ENCODE measurements around the gene SF3B2. TPM values are rescaled to one million over a fixed set of nuclear protein-coding genes. Genes with fewer than 3 reads are reported as not detected.
A peak's percentile ranks its signal among the peaks of the same experiment; 100 is the strongest.

The SF3B2 gene
- polyA plus RNA-seq (2013, experiment 1 of 2) = 150 TPM
- 150 TPM for polyA plus RNA-seq (2013, experiment 2 of 2)

- peaks cover 11% of the 10 kb centered on the region for H3K79me1 ChIP-seq (ENCODE audit: low read length)
- no peaks in the 10 kb centered on the region for H3K27me3 ChIP-seq (ENCODE audit: insufficient read depth, low read length, poor library complexity)
- peak within 1 kb of the TSS; percentile 90 for H3K9ac ChIP-seq (ENCODE audit: low read length)
- WGBS (ENCODE audit: extremely low coverage, insufficient coverage, low lambda C conversion rate) = no CpG with 5 or more reads among the region's 84 CpGs
- peak within 1 kb of the TSS; percentile 97 for H3K18ac ChIP-seq (ENCODE audit: low read length)
- H3K4ac ChIP-seq (ENCODE audit: low read depth, low read length) = peak within 1 kb of the TSS; percentile 92
- peak within 1 kb of the TSS; percentile 87 for H3K4me3 ChIP-seq (ENCODE audit: low read length)
- no peak within 1 kb of the TSS for H2AK5ac ChIP-seq (ENCODE audit: low read length)
- H2BK120ac ChIP-seq (ENCODE audit: low read depth, low read length) = no peak within 1 kb of the TSS
- peak within 1 kb of the TSS; percentile 50 for H3K4me2 ChIP-seq (ENCODE audit: low read length)
- peak within 1 kb of the TSS; percentile 84 for H4K5ac ChIP-seq (ENCODE audit: low read length)
- peak; percentile 100 for DNase-seq
- peak within 1 kb of the TSS; percentile 2 for H3K23ac ChIP-seq (ENCODE audit: low read length)
- peak within 1 kb of the TSS; percentile 98 for H3K27ac ChIP-seq (ENCODE audit: low read depth, low read length)
- H4K8ac ChIP-seq (ENCODE audit: low read depth, low read length) = peak within 1 kb of the TSS; percentile 30
- peak within 1 kb of the TSS; percentile 59 for H2BK5ac ChIP-seq (ENCODE audit: low read length)
- H3K56ac ChIP-seq (ENCODE audit: low read length) = peak within 1 kb of the TSS; percentile 87
- peaks cover 18% of the 10 kb centered on the region for H3K79me2 ChIP-seq (ENCODE audit: control insufficient read depth, insufficient read depth, low read length)
- H2BK15ac ChIP-seq (replicated peaks; ENCODE audit: low read depth) = no peak within 1 kb of the TSS
- peaks cover 9% of the 10 kb centered on the region for H3K36me3 ChIP-seq (ENCODE audit: control insufficient read depth, insufficient read depth, low read length)
- H3K4me1 ChIP-seq (ENCODE audit: control insufficient read depth, low read depth, low read length) = peaks cover 3% of the 10 kb centered on the region
Observed at GRCh38 chr11:66051766-66052663, at the start of gene SF3B2. Gene SF3B2, plus strand, starts transcription at chr11:66052364. Its CDS starts 21 bp downstream, at chr11:66052385.

GRCh38 chr11:66002648-66003225, 49.4 kb upstream of the SF3B2 start:
- Histone ChIP-seq H4K5ac (ENCODE audit: low read length) (no peak overlapping the region), H3K79me1 (ENCODE audit: low read length) (peaks cover 25% of the 10 kb centered on the region), H3K27me3 (ENCODE audit: insufficient read depth, low read length, poor library complexity) (no peaks in the 10 kb centered on the region), H3K27ac (ENCODE audit: low read depth, low read length) (peak overlapping the region; percentile 98), H3K9ac (ENCODE audit: low read length) (peak overlapping the region; percentile 98), H3K79me2 (ENCODE audit: control insufficient read depth, insufficient read depth, low read length) (peaks cover 21% of the 10 kb centered on the region), H2AK5ac (ENCODE audit: low read length) (no peak overlapping the region), H3K4ac (ENCODE audit: low read depth, low read length) (peak overlapping the region; percentile 75), H3K23ac (ENCODE audit: low read length) (no peak overlapping the region), H2BK120ac (ENCODE audit: low read depth, low read length) (no peak overlapping the region), H3K18ac (ENCODE audit: low read length) (peak overlapping the region; percentile 78), H2BK15ac (replicated peaks; ENCODE audit: low read depth) (no peak overlapping the region), H3K4me3 (ENCODE audit: low read length) (peak overlapping the region; percentile 96), H3K36me3 (ENCODE audit: control insufficient read depth, insufficient read depth, low read length) (peaks cover 18% of the 10 kb centered on the region), H3K56ac (ENCODE audit: low read length) (peak overlapping the region; percentile 98), H3K4me2 (ENCODE audit: low read length) (peak overlapping the region; percentile 41), H3K4me1 (ENCODE audit: control insufficient read depth, low read depth, low read length) (peaks cover 10% of the 10 kb centered on the region), H4K8ac (ENCODE audit: low read depth, low read length) (no peak overlapping the region), H2BK5ac (ENCODE audit: low read length) (peak overlapping the region; percentile 45)
- DNase-seq = peak; percentile 40
- no CpG with 5 or more reads among the region's 40 CpGs for WGBS (ENCODE audit: extremely low coverage, insufficient coverage, low lambda C conversion rate)

- Histone ChIP-seq H2BK120ac (ENCODE audit: low read depth, low read length) (no peak overlapping the region), H2AK5ac (ENCODE audit: low read length) (no peak overlapping the region), H3K23ac (ENCODE audit: low read length) (no peak overlapping the region), H4K5ac (ENCODE audit: low read length) (no peak overlapping the region), H3K18ac (ENCODE audit: low read length) (no peak overlapping the region), H2BK5ac (ENCODE audit: low read length) (no peak overlapping the region), H3K79me2 (ENCODE audit: control insufficient read depth, insufficient read depth, low read length) (peaks cover 21% of the 10 kb centered on the region), H2BK15ac (replicated peaks; ENCODE audit: low read depth) (no peak overlapping the region), H3K9ac (ENCODE audit: low read length) (peak overlapping the region; percentile 98), H3K27me3 (ENCODE audit: insufficient read depth, low read length, poor library complexity) (no peaks in the 10 kb centered on the region), H3K4ac (ENCODE audit: low read depth, low read length) (no peak overlapping the region), H3K56ac (ENCODE audit: low read length) (peak overlapping the region; percentile 98), H3K36me3 (ENCODE audit: control insufficient read depth, insufficient read depth, low read length) (peaks cover 15% of the 10 kb centered on the region), H4K8ac (ENCODE audit: low read depth, low read length) (no peak overlapping the region), H3K4me1 (ENCODE audit: control insufficient read depth, low read depth, low read length) (peaks cover 10% of the 10 kb centered on the region), H3K27ac (ENCODE audit: low read depth, low read length) (no peak overlapping the region), H3K4me3 (ENCODE audit: low read length) (no peak overlapping the region), H3K4me2 (ENCODE audit: low read length) (peak overlapping the region; percentile 41), H3K79me1 (ENCODE audit: low read length) (peaks cover 25% of the 10 kb centered on the region)
- DNase-seq = no peak
- WGBS (ENCODE audit: extremely low coverage, insufficient coverage, low lambda C conversion rate) = no CpG with 5 or more reads among the region's 6 CpGs
Observed at GRCh38 chr11:66003291-66003690, 48.9 kb upstream of the SF3B2 start.

- H3K18ac ChIP-seq (ENCODE audit: low read length) = no peak overlapping the region
- H3K4ac ChIP-seq (ENCODE audit: low read depth, low read length) = no peak overlapping the region
- peaks cover 23% of the 10 kb centered on the region for H3K79me1 ChIP-seq (ENCODE audit: low read length)
- no peak overlapping the region for H3K9ac ChIP-seq (ENCODE audit: low read length)
- no peak overlapping the region for H3K4me3 ChIP-seq (ENCODE audit: low read length)
- H3K4me2 ChIP-seq (ENCODE audit: low read length) = no peak overlapping the region
- no peaks in the 10 kb centered on the region for H3K27me3 ChIP-seq (ENCODE audit: insufficient read depth, low read length, poor library complexity)
- no peak overlapping the region for H4K8ac ChIP-seq (ENCODE audit: low read depth, low read length)
- H3K79me2 ChIP-seq (ENCODE audit: control insufficient read depth, insufficient read depth, low read length) = peaks cover 21% of the 10 kb centered on the region
- H4K5ac ChIP-seq (ENCODE audit: low read length) = no peak overlapping the region
- WGBS (ENCODE audit: extremely low coverage, insufficient coverage, low lambda C conversion rate) = no CpG with 5 or more reads among the region's 4 CpGs
- no peak overlapping the region for H2BK120ac ChIP-seq (ENCODE audit: low read depth, low read length)
- no peak for DNase-seq
- H3K4me1 ChIP-seq (ENCODE audit: control insufficient read depth, low read depth, low read length) = peaks cover 12% of the 10 kb centered on the region
- no peak overlapping the region for H3K23ac ChIP-seq (ENCODE audit: low read length)
- no peak overlapping the region for H3K27ac ChIP-seq (ENCODE audit: low read depth, low read length)
- H3K56ac ChIP-seq (ENCODE audit: low read length) = no peak overlapping the region
- no peak overlapping the region for H2AK5ac ChIP-seq (ENCODE audit: low read length)
- H2BK5ac ChIP-seq (ENCODE audit: low read length) = no peak overlapping the region
- no peak overlapping the region for H2BK15ac ChIP-seq (replicated peaks; ENCODE audit: low read depth)
- peaks cover 12% of the 10 kb centered on the region for H3K36me3 ChIP-seq (ENCODE audit: control insufficient read depth, insufficient read depth, low read length)
Observed at GRCh38 chr11:66004186-66004585, 48.0 kb upstream of the SF3B2 start.

GRCh38 chr11:66006134-66006890, 45.9 kb upstream of the SF3B2 start:
- H3K4me1 ChIP-seq (ENCODE audit: control insufficient read depth, low read depth, low read length) = peaks cover 15% of the 10 kb centered on the region
- H3K79me1 ChIP-seq (ENCODE audit: low read length) = peaks cover 14% of the 10 kb centered on the region
- H3K9ac ChIP-seq (ENCODE audit: low read length) = no peak overlapping the region
- no peak overlapping the region for H4K8ac ChIP-seq (ENCODE audit: low read depth, low read length)
- H3K27ac ChIP-seq (ENCODE audit: low read depth, low read length) = peak overlapping the region; percentile 86
- H3K36me3 ChIP-seq (ENCODE audit: control insufficient read depth, insufficient read depth, low read length) = peaks cover 3% of the 10 kb centered on the region
- no peaks in the 10 kb centered on the region for H3K27me3 ChIP-seq (ENCODE audit: insufficient read depth, low read length, poor library complexity)
- DNase-seq = no peak
- no peak overlapping the region for H3K23ac ChIP-seq (ENCODE audit: low read length)
- no CpG with 5 or more reads among the region's 13 CpGs for WGBS (ENCODE audit: extremely low coverage, insufficient coverage, low lambda C conversion rate)
- H3K4ac ChIP-seq (ENCODE audit: low read depth, low read length) = no peak overlapping the region
- no peak overlapping the region for H4K5ac ChIP-seq (ENCODE audit: low read length)
- peak overlapping the region; percentile 22 for H2AK5ac ChIP-seq (ENCODE audit: low read length)
- no peak overlapping the region for H2BK15ac ChIP-seq (replicated peaks; ENCODE audit: low read depth)
- no peak overlapping the region for H3K4me2 ChIP-seq (ENCODE audit: low read length)
- peak overlapping the region; percentile 3 for H3K18ac ChIP-seq (ENCODE audit: low read length)
- peak overlapping the region; percentile 54 for H3K56ac ChIP-seq (ENCODE audit: low read length)
- H2BK120ac ChIP-seq (ENCODE audit: low read depth, low read length) = no peak overlapping the region
- peaks cover 13% of the 10 kb centered on the region for H3K79me2 ChIP-seq (ENCODE audit: control insufficient read depth, insufficient read depth, low read length)
- H2BK5ac ChIP-seq (ENCODE audit: low read length) = peak overlapping the region; percentile 48
- no peak overlapping the region for H3K4me3 ChIP-seq (ENCODE audit: low read length)

Measured in mesendoderm (in vitro differentiated cells).